Memory B cell (primary cell): ENCODE measurements around the gene HOOK2.
"Not testable (repeated sequence)": the region's sequence is repeated elsewhere in the genome, so short reads cannot be mapped to it uniquely, and the experiment has no call there.

ENCODE experiments used
- ATAC-seq: fragments of 150-1000 bp; cut with Tn5 transposase; 2 replicates; pipeline ENCODE4 v1.10.0; 2021; ENCODE audit warnings: low read depth, mild to moderate bottlenecking, moderate library complexity
- DNase-seq, 2 donors: peaks; one replicate each; pipeline ENCODE4 v3.0.0; 2022; ENCODE audit warnings: low spot score in 2 of 2
- H3K27ac Mint-ChIP-seq: one replicate; pipeline ENCODE4 v1.8.0; 2022; ENCODE audit warnings: mild to moderate bottlenecking, moderate library complexity, mixed read lengths
- H3K27me3 Mint-ChIP-seq: one replicate; pipeline ENCODE4 v1.8.0; 2022; ENCODE audit warnings: mixed read lengths
- H3K36me3 Mint-ChIP-seq: one replicate; pipeline ENCODE4 v1.8.0; 2022; ENCODE audit warnings: mild to moderate bottlenecking, mixed read lengths
- H3K4me1 Mint-ChIP-seq: one replicate; pipeline ENCODE4 v1.8.0; 2022; ENCODE audit warnings: mixed read lengths
- H3K4me3 Mint-ChIP-seq: one replicate; pipeline ENCODE4 v1.8.0; 2022; ENCODE audit warnings: mild to moderate bottlenecking, moderate library complexity, mixed read lengths
- H3K9me3 Mint-ChIP-seq: one replicate; pipeline ENCODE4 v1.8.0; 2022; ENCODE audit warnings: mixed read lengths

HOOK2 gene, protein sequence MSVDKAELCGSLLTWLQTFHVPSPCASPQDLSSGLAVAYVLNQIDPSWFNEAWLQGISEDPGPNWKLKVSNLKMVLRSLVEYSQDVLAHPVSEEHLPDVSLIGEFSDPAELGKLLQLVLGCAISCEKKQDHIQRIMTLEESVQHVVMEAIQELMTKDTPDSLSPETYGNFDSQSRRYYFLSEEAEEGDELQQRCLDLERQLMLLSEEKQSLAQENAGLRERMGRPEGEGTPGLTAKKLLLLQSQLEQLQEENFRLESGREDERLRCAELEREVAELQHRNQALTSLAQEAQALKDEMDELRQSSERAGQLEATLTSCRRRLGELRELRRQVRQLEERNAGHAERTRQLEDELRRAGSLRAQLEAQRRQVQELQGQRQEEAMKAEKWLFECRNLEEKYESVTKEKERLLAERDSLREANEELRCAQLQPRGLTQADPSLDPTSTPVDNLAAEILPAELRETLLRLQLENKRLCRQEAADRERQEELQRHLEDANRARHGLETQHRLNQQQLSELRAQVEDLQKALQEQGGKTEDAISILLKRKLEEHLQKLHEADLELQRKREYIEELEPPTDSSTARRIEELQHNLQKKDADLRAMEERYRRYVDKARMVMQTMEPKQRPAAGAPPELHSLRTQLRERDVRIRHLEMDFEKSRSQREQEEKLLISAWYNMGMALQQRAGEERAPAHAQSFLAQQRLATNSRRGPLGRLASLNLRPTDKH

DNA sequence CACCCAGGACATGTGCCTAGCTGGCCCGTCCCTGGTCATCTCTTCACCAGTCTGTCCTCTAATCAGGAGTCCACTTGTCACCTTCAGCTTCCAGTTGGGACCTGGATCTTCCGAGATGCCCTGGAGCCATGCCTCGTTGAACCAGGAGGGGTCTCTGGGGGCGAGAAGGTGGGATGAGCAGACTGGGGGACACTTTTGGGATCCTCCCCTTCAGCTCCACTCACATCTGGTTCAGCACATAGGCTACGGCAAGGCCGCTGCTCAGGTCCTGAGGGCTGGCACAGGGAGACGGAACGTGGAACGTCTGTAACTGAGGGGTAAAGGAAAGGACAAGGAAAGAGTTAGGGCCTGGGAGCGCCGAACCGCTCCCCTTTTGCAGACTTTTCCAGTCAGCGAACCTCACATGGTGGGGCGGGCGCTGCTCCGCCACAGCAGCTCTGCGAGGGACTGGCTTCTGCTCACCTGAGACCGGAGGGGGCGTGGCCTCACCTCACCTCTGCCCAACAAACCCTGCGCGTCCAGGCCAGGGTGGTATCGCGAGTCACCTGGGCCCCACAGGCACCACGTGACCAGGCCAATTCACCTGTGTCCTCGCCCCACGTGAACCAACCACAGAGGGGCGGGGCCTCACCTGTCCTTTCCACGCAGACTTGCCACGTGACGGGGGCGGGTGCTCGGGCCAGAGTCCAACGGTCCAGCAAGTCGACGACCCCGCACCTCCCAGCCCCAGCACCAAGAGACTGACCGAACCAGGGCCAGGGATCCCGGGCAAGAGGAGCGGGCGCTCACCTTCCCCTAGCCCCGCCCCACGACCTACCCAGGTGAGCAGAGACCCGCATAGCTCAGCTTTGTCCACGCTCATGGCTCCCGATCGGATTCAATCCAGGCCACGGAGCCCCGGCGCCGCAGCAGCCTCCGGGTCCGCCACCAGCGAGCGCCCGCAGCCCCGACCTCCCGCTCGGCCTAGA is at the start of gene HOOK2:
HOOK2 (minus strand) TSS at position 965 of the 968 bp plus-strand sequence; CDS start at position 862, 103 bp downstream.
- H3K36me3 Mint-ChIP-seq, result no peaks in the 10 kb centered on the region
- peak; percentile 2 for ATAC-seq
- H3K27ac Mint-ChIP-seq, result peak within 1 kb of the TSS; percentile 20
- peak within 1 kb of the TSS; percentile 81 for H3K4me3 Mint-ChIP-seq
- no peaks in the 10 kb centered on the region for H3K27me3 Mint-ChIP-seq
- H3K4me1 Mint-ChIP-seq, result peaks cover 23% of the 10 kb centered on the region
- H3K9me3 Mint-ChIP-seq, result no peaks in the 10 kb centered on the region
- DNase-seq, result no peak

DNA sequence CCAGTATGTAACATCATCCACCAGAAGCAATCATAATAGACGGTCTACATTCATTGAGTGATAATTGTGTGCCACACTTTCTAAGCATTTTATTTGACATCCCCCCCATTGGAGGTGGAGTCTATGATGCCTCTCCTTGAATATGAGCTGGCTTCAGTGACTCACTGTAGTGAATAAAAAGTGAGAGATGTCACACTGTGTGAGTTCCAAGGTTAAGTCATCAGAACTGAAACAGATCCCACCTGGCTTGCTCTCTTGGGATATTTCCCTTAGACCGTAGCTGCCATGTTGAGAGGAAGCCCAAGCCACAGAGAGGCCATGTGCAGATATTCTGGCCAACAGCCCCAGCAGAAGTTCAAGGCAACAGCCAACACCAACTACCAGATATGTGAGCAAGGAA is 46.4 kb upstream of the HOOK2 start:
- H3K36me3 Mint-ChIP-seq, result peaks cover 5% of the 10 kb centered on the region
- H3K4me3 Mint-ChIP-seq, result no peak overlapping the region
- ATAC-seq, result no peak
- H3K27ac Mint-ChIP-seq, result no peak overlapping the region
- peaks cover 8% of the 10 kb centered on the region for H3K4me1 Mint-ChIP-seq
- peaks cover 3% of the 10 kb centered on the region for H3K9me3 Mint-ChIP-seq
- peaks cover 15% of the 10 kb centered on the region for H3K27me3 Mint-ChIP-seq
- DNase-seq, result no peak

DNA sequence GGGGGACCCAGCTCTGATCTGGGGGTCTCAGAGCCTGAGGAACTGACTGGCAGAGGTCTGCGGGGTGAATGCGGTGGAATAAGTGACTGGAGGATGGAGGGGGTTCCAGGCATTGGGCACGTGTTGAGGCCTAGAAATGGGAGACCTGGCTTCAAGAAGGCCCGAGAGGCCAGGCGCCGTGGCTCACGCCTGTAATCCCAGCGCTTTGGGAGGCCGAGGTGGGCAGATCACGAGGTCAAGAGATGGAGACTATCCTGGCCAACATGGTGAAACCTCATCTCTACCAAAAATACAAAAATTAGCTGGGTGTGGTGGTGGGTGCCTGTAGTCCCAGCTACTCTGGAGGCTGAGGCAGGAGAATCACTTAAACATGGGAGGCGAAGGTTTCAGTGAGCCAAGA is 42.5 kb upstream of the HOOK2 start:
- not testable (repeated sequence) for H3K9me3 Mint-ChIP-seq, DNase-seq, H3K27ac Mint-ChIP-seq, H3K4me3 Mint-ChIP-seq, H3K4me1 Mint-ChIP-seq, H3K27me3 Mint-ChIP-seq, ATAC-seq
- H3K36me3 Mint-ChIP-seq, result peaks cover 14% of the 10 kb centered on the region

DNA sequence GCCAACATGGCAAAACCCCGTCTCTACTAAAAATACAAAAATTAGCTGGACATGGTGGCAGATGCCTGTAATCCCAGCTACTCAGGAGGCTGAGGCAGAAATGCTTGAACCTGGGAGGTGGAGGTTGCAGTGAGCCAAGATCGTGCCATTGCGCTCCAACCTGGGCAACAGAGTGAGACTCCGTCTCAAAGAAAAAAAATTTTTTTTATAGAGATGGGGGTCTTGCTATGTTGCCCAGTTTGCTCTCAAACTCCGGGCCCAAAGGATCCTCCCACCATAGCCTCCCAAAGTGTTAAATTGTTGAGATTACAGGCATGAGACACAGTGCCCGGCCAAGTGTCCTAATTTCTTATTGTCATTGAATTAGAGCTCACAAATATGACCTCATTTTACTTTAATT is 41.8 kb upstream of the HOOK2 start:
- peaks cover 19% of the 10 kb centered on the region for H3K36me3 Mint-ChIP-seq
- not testable (repeated sequence) for H3K27me3 Mint-ChIP-seq, DNase-seq, H3K27ac Mint-ChIP-seq, H3K9me3 Mint-ChIP-seq, H3K4me1 Mint-ChIP-seq, H3K4me3 Mint-ChIP-seq, ATAC-seq

DNA sequence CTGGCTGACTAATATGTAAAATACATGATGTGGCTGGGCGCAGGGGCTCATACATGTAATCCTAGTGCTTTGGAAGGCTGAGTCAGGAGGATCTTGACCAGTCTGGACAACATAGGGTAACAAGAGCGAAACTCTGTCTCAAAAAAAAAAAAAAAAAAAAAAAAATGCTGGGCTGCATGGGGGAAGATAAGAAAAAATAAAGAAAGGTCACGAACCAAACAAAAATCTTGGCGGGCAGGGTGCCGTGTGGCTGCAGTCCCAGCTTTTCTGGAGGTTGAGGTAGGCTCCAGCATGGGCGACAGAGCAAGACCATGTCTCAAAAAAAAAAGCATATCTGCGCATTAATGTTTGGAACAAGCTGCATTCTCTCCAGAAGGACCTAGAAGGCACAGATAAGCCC is 39.7 kb upstream of the HOOK2 start:
- no peak overlapping the region for H3K4me3 Mint-ChIP-seq
- H3K9me3 Mint-ChIP-seq, result no peaks in the 10 kb centered on the region
- peaks cover 16% of the 10 kb centered on the region for H3K36me3 Mint-ChIP-seq
- ATAC-seq (no peak), DNase-seq (no peak)
- no peaks in the 10 kb centered on the region for H3K4me1 Mint-ChIP-seq
- no peak overlapping the region for H3K27ac Mint-ChIP-seq
- H3K27me3 Mint-ChIP-seq, result no peaks in the 10 kb centered on the region

DNA sequence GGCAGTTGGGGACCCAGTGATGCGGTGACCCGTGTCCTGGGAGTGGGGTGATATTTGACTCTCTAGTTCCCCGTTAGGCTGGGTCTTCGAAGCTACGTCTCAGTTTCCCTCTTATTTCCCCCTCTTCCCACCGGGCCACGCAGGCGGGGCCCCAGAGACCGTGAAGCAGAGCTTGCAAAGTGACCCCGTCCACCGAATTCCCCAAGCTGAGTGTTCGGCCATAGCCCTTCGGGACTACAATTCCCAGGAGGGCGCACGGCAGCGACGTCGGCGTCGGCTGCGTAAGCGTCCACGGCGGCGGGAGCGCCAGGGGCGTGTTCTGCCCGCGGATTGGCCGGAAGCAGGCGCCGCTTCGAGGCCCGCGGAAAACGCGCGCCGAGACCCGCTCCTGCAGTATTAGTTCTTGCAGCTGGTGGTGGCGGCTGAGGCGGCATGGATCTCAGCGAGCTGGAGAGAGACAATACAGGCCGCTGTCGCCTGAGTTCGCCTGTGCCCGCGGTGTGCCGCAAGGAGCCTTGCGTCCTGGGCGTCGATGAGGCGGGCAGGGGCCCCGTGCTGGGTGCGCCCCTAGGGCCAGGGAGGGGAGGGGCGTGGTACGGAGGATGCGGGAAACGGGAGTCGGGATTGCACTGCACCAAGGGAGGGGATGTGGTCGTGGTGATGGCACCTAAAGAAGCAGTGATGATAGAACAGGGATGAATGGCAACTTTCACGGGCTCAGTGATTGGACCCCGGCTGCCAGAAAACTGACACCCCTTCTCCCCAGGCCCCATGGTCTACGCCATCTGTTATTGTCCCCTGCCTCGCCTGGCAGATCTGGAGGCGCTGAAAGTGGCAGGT is 31.1 kb upstream of the HOOK2 start, which contains the start of gene RNASEH2A:
RNASEH2A (plus strand) TSS at position 343 of the 840 bp plus-strand sequence; CDS start at position 433, 90 bp downstream.
- ATAC-seq (peak; percentile 90), DNase-seq (peak; percentile 85)
- Mint-ChIP-seq H3K27ac (peak within 1 kb of the TSS; percentile 89), H3K36me3 (peaks cover 3% of the 10 kb centered on the region), H3K27me3 (peaks cover 2% of the 10 kb centered on the region), H3K4me1 (peaks cover 17% of the 10 kb centered on the region), H3K9me3 (no peaks in the 10 kb centered on the region), H3K4me3 (peak within 1 kb of the TSS; percentile 88)

DNA sequence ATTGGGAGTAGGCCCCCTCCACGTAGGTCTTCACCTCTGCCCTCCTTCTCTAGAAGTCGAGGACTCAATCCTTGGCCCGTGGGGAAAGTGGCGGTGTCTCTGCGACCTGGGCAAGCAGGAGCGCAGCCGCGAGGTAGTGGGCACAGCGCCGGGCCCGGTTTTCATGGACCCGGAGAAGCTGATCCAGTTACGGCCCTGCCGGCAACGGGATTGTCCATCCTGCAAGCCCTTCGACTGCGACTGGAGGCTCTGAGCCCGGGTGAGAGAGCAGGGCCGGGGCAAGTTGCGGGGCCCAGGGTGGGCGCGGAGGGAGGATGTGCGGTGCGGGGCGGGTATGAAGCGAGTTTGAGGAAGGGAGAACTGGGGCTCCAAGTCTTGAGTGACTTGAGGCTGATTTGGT is 28.7 kb upstream of the HOOK2 start:
- H3K36me3 Mint-ChIP-seq, result no peaks in the 10 kb centered on the region
- H3K27ac Mint-ChIP-seq, result no peak overlapping the region
- no peaks in the 10 kb centered on the region for H3K9me3 Mint-ChIP-seq
- ATAC-seq (no peak), DNase-seq (no peak)
- H3K4me1 Mint-ChIP-seq, result peaks cover 23% of the 10 kb centered on the region
- no peak overlapping the region for H3K4me3 Mint-ChIP-seq
- peaks cover 2% of the 10 kb centered on the region for H3K27me3 Mint-ChIP-seq

DNA sequence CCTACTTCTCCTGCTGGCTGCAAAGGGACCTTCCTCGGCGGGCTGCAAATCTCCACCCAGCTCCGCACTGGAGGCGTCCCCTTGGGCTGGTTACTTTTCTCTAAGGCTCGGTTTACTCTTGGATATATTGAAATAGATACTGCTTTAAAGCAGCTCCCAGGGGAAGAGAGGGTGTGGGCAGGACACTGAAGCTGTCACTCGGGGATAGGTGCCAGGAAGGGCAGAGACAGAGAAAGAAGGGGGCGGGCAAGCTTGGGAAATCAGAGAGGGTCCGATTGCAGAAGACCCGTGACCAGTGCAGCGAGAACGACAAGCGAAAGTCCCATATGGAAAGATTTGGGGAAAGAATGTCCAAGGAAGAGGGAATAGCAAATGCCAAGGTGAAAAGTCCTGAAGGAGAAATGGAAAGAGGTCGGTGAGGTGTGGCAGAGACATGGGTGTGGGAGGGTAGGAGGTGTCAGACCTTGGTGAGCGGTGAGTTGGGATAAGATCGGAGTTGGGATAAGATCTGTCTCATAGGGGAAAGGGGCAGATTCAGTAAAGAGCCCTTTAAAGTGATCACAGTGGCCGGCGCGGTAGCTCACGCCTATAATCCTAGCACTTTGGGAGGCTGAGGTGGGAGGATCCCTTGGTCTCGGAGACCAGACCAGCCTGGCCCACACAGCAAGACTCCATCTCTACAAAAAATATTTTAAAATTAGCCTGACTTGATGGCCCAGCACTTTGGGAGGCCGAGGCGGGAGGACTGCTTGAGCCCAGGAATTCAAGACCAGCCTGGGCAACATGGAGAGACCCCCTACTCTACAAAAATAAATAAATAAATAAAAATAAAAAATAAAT is 27.1 kb upstream of the HOOK2 start:
- Mint-ChIP-seq H3K9me3 (no peaks in the 10 kb centered on the region), H3K27ac (no peak overlapping the region), H3K27me3 (peaks cover 2% of the 10 kb centered on the region), H3K4me1 (peaks cover 20% of the 10 kb centered on the region), H3K36me3 (no peaks in the 10 kb centered on the region), H3K4me3 (peak overlapping the region; percentile 84)
- ATAC-seq (no peak), DNase-seq (no peak)

DNA sequence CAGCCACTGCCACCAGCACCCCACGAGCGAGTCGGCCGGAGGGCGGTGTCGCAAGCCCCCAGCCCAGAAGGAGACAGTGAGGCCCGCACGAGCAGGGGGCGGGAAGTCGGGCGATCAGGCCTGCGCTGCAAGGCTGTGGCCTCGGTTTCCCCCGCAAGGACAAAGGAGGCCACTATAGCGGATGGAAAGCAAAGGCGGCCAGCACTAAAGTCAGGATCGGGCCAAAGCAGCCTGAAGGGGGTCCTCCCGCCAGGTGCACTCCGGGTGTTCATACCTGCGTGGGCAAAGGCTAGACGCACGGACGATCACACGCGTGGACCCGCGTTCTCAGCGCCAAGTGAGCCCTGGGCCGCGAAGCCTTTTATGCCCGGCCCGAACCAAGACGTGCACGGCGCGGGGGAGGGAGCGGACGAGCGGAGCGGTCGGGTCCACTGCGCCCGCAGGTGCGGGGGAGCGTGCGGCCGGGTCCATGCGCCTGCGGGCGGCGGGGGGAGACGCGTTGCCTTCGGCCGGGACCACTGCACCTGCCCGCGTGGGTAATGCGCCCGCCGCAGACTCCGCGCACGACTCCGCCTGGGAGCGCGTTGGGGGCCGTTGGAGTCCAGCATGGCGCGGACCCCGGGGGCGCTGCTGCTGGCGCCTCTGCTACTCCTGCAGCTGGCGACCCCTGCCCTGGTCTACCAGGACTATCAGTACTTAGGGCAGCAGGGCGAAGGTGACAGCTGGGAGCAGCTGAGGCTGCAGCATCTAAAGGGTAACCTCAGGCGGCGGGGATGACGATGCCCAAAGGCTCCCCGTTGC is 26.3 kb upstream of the HOOK2 start, which contains the start of the genes PRDX2 and THSD8:
PRDX2 (minus strand) TSS at position 335 of the 801 bp plus-strand sequence. CDS start 539 bp downstream, outside the sequence.
THSD8 (plus strand) TSS at position 604 of the 801 bp plus-strand sequence; CDS start at position 607, 3 bp downstream.
- peak within 1 kb of the TSS; percentile 84 for H3K4me3 Mint-ChIP-seq
- peaks cover 18% of the 10 kb centered on the region for H3K4me1 Mint-ChIP-seq
- peaks cover 2% of the 10 kb centered on the region for H3K27me3 Mint-ChIP-seq
- DNase-seq, result peak; percentile 65 to 67
- peak; percentile 65 for ATAC-seq
- no peaks in the 10 kb centered on the region for H3K36me3 Mint-ChIP-seq
- no peaks in the 10 kb centered on the region for H3K9me3 Mint-ChIP-seq
- no peak within 1 kb of the TSS for H3K27ac Mint-ChIP-seq

DNA sequence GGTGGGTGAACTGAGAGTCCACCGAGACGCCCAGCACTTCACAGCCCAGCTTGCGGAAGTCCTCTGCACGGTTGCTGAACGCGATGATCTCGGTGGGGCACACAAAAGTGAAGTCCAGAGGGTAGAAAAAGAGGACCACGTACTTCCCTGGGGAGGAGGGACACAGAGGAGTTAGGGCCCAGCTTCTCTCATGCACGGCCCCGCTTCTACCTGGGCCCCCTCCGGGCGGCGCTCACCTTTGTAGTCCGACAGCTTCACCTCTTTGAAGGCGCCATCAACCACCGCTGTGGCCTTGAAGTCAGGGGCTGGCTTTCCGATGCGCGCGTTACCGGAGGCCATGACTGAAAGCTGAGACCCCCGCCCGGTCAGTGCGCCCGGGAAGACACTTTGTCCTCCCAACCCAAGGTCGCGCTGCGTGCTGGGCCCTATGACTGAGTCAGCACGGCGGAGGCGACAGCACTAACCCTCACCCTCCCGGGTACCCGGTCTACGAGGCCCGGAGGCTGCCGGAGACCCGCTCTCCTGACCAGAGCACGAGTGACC is 25.6 kb upstream of the HOOK2 start:
- ATAC-seq, result no peak
- no peak for DNase-seq

DNA sequence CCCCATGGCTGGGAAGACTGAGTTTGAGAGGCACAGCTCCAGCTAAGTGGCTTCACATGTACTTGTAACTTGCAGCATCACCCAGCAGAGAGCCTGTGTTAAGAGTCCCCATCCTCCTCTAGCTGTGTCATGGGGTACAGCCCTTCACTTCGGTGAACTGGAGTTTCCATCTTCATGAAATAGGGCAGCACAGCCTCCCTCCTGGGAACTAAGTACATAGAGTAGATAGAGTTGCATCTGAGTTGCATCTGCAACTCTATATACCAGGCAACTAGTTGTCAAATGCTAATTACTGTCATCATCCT is 25.1 kb upstream of the HOOK2 start:
- peak overlapping the region; percentile 84 for H3K4me3 Mint-ChIP-seq
- H3K27ac Mint-ChIP-seq, result no peak overlapping the region

More for the DNA sequence above, 25.6 kb upstream of the HOOK2 start:
- H3K27me3 Mint-ChIP-seq, result peaks cover 2% of the 10 kb centered on the region
- H3K27ac Mint-ChIP-seq, result no peak overlapping the region
- H3K9me3 Mint-ChIP-seq, result no peaks in the 10 kb centered on the region
- no peaks in the 10 kb centered on the region for H3K36me3 Mint-ChIP-seq
- peak overlapping the region; percentile 84 for H3K4me3 Mint-ChIP-seq
- H3K4me1 Mint-ChIP-seq, result peaks cover 19% of the 10 kb centered on the region

More for the DNA sequence above, 25.1 kb upstream of the HOOK2 start:
- Mint-ChIP-seq H3K27me3 (peaks cover 2% of the 10 kb centered on the region), H3K36me3 (no peaks in the 10 kb centered on the region), H3K9me3 (no peaks in the 10 kb centered on the region), H3K4me1 (peaks cover 21% of the 10 kb centered on the region)
- ATAC-seq (no peak), DNase-seq (no peak)
